ENCODE measurements around the gene PRDX5.

PRDX5 gene

GRCh38 chr11:64317961-64318765 lies at the start of gene PRDX5:
PRDX5 (plus strand) TSS chr11:64318121; CDS start chr11:64318216, 95 bp downstream.
- peak; percentile 86 to 91 (median 88) for DNase-seq (ENCODE audit: low read depth in 3 of 3, low spot score in 1 of 3)

DNA sequence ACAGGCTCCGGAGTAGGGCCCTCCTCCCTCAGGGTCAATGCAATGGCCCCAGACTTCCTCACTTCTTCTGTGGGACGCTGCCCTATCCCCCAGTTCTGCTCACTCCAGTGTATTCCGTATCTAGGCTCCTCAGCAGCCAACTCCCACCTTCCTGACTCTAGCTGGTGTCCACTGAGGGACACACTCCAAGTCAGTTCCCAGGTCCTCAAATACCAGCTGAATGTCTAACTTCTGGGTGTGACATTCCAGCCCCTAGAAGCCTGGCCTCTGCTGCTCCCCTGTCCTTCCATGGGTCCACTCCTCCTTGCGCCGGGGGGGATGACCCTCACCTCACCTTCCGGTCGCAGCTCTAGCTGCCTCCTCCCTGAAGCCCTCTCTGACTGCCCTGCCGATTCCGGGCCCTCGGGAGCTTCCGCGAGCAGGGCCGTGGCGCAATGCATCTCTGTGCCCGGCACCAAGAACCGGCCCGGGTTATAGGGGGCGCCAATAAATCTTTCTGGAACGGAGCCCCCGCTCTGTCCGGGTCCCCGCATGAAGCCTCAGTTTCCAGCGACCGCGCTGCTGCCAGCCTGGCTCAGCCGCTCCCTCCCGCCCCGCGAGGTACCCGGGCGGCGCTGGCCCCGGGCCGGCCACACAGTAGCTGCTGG lies 48.9 kb upstream of the PRDX5 start:
- peak in 1 of 3 donors; percentile 35 for DNase-seq (ENCODE audit: low read depth in 3 of 3, low spot score in 1 of 3)

DNA sequence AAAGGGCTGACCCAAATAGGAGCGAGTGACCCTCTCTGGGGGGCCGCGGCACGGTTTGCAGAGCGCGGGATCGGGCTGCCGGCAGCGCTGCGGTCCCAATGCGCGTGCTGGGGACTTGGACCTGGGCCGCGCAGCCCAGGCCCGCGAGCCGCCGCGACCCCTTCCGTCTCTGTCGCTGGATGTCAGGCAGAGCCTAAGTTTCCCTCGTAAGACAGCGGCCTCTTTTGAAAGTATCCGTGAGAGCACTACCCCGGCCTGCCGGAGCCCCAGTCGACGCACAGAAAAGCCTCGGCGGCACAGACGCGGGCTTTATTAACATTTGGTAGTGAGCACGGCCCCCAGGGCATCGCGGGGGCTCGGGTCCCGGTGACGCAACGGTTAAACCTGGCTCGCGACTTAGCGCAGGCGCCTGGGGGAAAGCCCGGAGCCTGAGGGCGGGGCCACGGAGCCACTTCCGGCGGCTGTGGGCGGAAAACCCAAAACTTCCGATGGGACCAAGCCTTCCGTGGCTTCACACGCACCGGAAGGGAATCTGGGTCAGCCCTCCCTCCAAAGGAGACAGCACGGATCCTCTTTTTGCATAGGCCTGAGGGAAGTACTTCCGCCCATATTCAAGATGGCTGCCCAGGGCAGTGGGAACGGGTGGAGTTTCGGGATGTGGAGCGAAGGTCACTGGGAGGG lies 48.2 kb upstream of the PRDX5 start:
- peak; percentile 93 to 96 (median 95) for DNase-seq (ENCODE audit: low read depth in 3 of 3, low spot score in 1 of 3)

GRCh38 chr11:64275031-64275800 lies 42.7 kb upstream of the PRDX5 start:
- no peak for DNase-seq (ENCODE audit: low read depth in 3 of 3, low spot score in 1 of 3)

- no peak for DNase-seq (ENCODE audit: low read depth in 3 of 3, low spot score in 1 of 3)
Measured at GRCh38 chr11:64275841-64276240, 42.1 kb upstream of the PRDX5 start.

- DNase-seq (ENCODE audit: low read depth in 3 of 3, low spot score in 1 of 3) = no peak
Measured at GRCh38 chr11:64276653-64277431, 41.1 kb upstream of the PRDX5 start.

DNA sequence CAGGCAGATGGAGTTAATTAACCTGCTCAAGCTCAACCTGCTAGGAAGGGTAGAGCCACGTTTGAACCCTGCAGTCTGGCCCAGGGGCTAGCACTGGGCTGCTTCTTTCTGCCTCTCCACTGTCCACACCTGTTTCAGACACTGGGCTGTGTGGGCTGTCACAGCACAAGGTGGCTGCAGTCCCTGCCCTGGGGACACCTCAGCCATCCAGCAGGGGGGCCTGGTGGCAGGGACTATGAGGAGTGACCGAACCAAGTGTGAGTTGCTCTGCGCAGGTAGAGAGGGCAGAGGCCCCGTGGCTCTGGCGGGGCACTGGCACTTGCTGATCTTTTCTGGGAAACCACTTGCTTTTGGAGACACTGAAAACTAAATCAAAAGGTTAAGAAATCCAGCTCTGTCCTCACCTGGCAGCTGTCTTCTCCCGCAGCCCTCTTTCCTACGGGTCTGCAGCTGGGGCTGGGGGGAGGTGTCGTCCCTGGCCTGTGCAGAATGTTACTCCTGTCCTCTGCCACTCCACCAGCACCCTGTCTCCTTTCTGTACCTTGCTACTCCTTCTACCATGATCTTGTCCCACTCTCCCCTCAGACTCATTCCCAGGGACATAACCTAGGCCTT lies 39.2 kb upstream of the PRDX5 start:
- no peak for DNase-seq (ENCODE audit: low read depth in 3 of 3, low spot score in 1 of 3)

DNA sequence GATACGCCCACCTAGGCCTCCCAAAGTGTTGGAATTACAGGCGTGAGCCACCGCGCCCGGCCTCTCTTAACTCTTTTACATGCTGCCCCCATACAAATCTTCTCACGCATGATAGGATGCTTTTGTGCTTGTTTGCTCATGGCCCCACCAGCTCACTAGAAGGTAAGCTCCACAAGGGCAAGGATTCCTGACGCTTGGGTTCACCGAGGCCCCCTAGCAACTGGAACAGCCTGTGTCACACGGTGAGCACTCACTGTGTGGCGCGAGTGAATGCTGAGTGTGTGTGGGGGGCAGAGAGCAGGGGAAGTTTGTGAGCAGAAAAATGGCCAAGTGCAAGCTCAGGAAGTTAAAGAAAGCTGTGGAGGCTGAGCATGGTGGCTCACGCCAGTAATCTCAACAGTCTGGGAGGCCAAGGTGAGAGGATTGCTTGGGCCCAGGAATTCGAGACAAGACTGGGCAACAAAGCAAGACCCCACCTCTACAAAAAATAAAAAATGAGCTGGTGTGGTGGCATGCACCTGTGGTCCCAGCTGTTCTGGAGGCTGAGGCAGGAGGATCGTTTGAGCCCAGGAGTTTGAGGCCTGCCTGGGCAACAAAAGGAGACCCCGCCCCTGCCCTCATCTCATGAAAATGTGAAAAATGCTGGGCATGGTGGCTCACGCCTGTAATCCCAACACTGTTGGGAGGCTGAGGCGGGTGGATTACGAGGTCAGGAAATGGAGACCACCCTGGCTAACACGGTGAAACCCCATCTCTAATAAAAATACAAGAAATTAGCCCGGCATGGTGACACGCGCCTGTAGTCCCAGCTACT lies 35.8 kb upstream of the PRDX5 start:
- DNase-seq (ENCODE audit: low read depth in 3 of 3, low spot score in 1 of 3) = no peak

GRCh38 chr11:64283092-64283491 lies 34.8 kb upstream of the PRDX5 start:
- DNase-seq (ENCODE audit: low read depth in 3 of 3, low spot score in 1 of 3) = no peak

- DNase-seq (ENCODE audit: low read depth in 3 of 3, low spot score in 1 of 3) = peak; percentile 82 to 91 (median 85)
Measured at GRCh38 chr11:64284048-64284961, 33.6 kb upstream of the PRDX5 start, which contains the start of gene BAD. BAD (minus strand) TSS chr11:64284665; CDS start chr11:64284368, 297 bp downstream.

DNA sequence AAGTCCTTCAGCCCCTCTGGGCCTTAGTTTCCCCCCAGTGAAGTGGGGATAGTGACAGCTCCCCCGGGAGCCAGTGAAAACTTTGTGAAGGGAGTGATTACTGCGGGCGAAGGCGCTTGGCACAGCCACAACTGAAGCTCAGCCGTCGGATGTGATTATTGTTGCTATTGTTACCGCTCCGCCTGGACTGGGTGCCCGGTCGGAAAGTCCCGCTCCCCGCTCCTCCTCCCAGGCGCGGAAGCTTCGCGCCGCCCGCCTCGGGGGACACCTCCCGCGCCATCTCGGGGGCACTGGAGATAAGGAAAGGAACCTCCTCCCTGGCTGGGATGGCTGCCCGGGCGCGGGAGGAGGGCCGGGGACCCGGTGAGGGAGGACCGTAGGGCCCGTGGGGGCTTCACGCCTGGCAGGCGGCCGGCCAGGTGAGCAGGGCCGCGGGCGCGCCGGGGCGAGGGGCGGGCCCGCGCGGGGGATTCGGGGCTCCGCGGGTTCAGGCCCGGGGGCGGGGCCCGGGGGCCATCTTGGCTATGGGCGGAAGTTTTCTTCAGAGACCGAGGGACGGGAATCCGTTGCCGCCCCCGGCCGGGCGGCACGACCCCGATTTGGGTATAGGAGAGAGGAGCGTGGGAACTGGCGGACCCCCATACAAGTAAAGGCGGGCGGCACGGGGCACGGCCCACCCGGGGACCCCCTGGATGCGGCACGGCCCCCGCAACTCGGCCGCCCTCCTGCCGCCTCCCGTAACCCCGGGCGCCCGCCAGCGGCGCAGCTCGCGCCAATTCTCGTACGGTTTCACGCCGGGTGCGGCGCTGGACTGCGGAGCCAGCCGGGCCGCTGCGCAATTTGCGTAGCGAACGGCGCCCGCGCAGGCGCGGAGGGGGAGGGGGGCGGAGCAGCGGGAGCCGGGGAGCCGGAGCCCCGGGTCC lies 32.7 kb upstream of the PRDX5 start, which contains the start of gene GPR137:
Gene GPR137, plus strand, starts transcription at position 887 of the 923 bp plus-strand sequence. CDS start 677 bp downstream, outside the sequence.
- peak; percentile 75 to 96 (median 85) for DNase-seq (ENCODE audit: low read depth in 3 of 3, low spot score in 1 of 3)

GRCh38 chr11:64285885-64286800 lies 31.8 kb upstream of the PRDX5 start:
- DNase-seq (ENCODE audit: low read depth in 3 of 3, low spot score in 1 of 3) = no peak

- no peak for DNase-seq (ENCODE audit: low read depth in 3 of 3, low spot score in 1 of 3)
Measured at GRCh38 chr11:64286801-64287159, 31.1 kb upstream of the PRDX5 start.

DNA sequence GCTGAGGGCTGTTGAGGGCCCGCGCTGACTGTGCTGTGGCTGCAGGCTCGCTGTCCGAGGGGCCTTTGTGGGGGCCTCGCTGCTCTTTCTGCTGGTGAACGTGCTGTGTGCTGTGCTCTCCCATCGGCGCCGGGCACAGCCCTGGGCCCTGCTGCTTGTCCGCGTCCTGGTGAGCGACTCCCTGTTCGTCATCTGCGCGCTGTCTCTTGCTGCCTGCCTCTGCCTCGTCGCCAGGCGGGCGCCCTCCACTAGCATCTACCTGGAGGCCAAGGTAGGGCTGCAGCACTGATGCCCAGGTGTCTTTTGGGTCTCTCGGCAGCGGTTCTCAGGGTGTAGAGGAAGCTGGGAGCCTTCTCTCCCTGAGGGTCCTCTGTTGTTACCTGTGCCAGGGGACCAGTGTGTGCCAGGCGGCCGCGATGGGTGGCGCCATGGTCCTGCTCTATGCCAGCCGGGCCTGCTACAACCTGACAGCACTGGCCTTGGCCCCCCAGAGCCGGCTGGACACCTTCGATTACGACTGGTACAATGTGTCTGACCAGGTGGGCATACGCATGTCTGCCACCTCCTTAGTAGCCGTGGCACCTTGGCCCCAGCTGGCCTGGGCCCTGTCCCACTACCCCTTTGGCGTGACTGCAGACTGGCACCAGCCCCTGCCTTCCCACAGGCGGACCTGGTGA lies 30.1 kb upstream of the PRDX5 start:
- DNase-seq (ENCODE audit: low read depth in 3 of 3, low spot score in 1 of 3) = no peak

DNA sequence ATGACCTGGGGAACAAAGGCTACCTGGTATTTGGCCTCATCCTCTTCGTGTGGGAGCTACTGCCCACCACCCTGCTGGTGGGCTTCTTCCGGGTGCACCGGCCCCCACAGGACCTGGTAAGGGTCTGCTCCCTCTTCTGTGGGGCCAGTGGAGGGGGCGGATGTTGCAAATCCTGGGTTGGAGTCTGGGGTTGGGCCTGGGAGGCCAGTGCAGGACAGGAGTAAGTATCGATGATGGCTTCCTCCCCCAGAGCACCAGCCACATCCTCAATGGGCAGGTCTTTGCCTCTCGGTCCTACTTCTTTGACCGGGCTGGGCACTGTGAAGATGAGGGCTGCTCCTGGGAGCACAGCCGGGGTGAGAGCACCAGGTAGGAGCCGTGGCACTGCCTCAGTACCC lies 29.6 kb upstream of the PRDX5 start:
- no peak for DNase-seq (ENCODE audit: low read depth in 3 of 3, low spot score in 1 of 3)
